IPS-18a (cell line): ENCODE data around the gene HNRNPA0.

Experiments
- H3K27ac ChIP-seq: one replicate; pipeline ENCODE4 v1.5.1; 2013; ENCODE audit warnings: low read length
- H3K27me3 ChIP-seq: one replicate; pipeline ENCODE4 v1.6.1; 2013; ENCODE audit warnings: mild to moderate bottlenecking, low read length; ENCODE audit not compliant: control insufficient read depth, insufficient read depth
- H3K36me3 ChIP-seq: one replicate; pipeline ENCODE4 v1.6.1; 2013; ENCODE audit warnings: low read depth, low read length; ENCODE audit not compliant: control insufficient read depth
- H3K4me1 ChIP-seq: one replicate; pipeline ENCODE4 v1.6.1; 2013; ENCODE audit warnings: low read depth, low read length; ENCODE audit not compliant: control insufficient read depth
- H3K4me3 ChIP-seq: one replicate; pipeline ENCODE4 v1.5.1; 2013; ENCODE audit warnings: low read length
- H3K9ac ChIP-seq: one replicate; pipeline ENCODE4 v1.6.1; 2013; ENCODE audit warnings: mild to moderate bottlenecking, low read length, moderate library complexity
- H3K9me3 ChIP-seq: one replicate; pipeline ENCODE4 v1.6.1; 2013; ENCODE audit warnings: low read depth, low read length; ENCODE audit not compliant: control insufficient read depth

HNRNPA0 gene

GRCh38 chr5:137714946-137715345, 39.2 kb downstream of the HNRNPA0 start:
- H3K9me3 ChIP-seq: peaks cover 7% of the 10 kb centered on the region
- no peak overlapping the region for H3K4me3 ChIP-seq
- no peaks in the 10 kb centered on the region for H3K27me3 ChIP-seq
- H3K4me1 ChIP-seq: no peaks in the 10 kb centered on the region
- H3K9ac ChIP-seq: no peak overlapping the region
- H3K36me3 ChIP-seq: no peaks in the 10 kb centered on the region
- H3K27ac ChIP-seq: no peak overlapping the region

GRCh38 chr5:137714494-137714893, 39.7 kb downstream of the HNRNPA0 start:
- Histone ChIP-seq H3K4me3 (no peak overlapping the region), H3K27ac (no peak overlapping the region), H3K9me3 (peaks cover 7% of the 10 kb centered on the region), H3K27me3 (no peaks in the 10 kb centered on the region), H3K36me3 (no peaks in the 10 kb centered on the region), H3K4me1 (no peaks in the 10 kb centered on the region), H3K9ac (no peak overlapping the region)

- Histone ChIP-seq H3K4me3 (no peak overlapping the region), H3K9me3 (peaks cover 7% of the 10 kb centered on the region), H3K9ac (no peak overlapping the region), H3K4me1 (no peaks in the 10 kb centered on the region), H3K27me3 (no peaks in the 10 kb centered on the region), H3K27ac (no peak overlapping the region), H3K36me3 (no peaks in the 10 kb centered on the region)
These were observed 42.0 kb downstream of the HNRNPA0 start for GRCh38 chr5:137712139-137712667.

GRCh38 chr5:137710086-137710485, 44.1 kb downstream of the HNRNPA0 start:
- no peaks in the 10 kb centered on the region for H3K27me3 ChIP-seq
- H3K9ac ChIP-seq: no peak overlapping the region
- H3K4me1 ChIP-seq: no peaks in the 10 kb centered on the region
- no peaks in the 10 kb centered on the region for H3K36me3 ChIP-seq
- no peak overlapping the region for H3K27ac ChIP-seq
- H3K9me3 ChIP-seq: peaks cover 7% of the 10 kb centered on the region
- no peak overlapping the region for H3K4me3 ChIP-seq

GRCh38 chr5:137708796-137709559, 45.2 kb downstream of the HNRNPA0 start:
- Histone ChIP-seq H3K4me3 (no peak overlapping the region), H3K36me3 (no peaks in the 10 kb centered on the region), H3K9me3 (peaks cover 7% of the 10 kb centered on the region), H3K27ac (no peak overlapping the region), H3K4me1 (no peaks in the 10 kb centered on the region), H3K9ac (no peak overlapping the region), H3K27me3 (no peaks in the 10 kb centered on the region)

GRCh38 chr5:137708062-137708461, 46.1 kb downstream of the HNRNPA0 start:
- no peaks in the 10 kb centered on the region for H3K4me1 ChIP-seq
- H3K9ac ChIP-seq: no peak overlapping the region
- H3K4me3 ChIP-seq: no peak overlapping the region
- peaks cover 2% of the 10 kb centered on the region for H3K9me3 ChIP-seq
- no peaks in the 10 kb centered on the region for H3K36me3 ChIP-seq
- H3K27me3 ChIP-seq: no peaks in the 10 kb centered on the region
- H3K27ac ChIP-seq: no peak overlapping the region

GRCh38 chr5:137706841-137707240, 47.3 kb downstream of the HNRNPA0 start:
- H3K36me3 ChIP-seq: no peaks in the 10 kb centered on the region
- H3K4me3 ChIP-seq: no peak overlapping the region
- H3K27ac ChIP-seq: no peak overlapping the region
- H3K9me3 ChIP-seq: no peaks in the 10 kb centered on the region
- no peaks in the 10 kb centered on the region for H3K27me3 ChIP-seq
- no peaks in the 10 kb centered on the region for H3K4me1 ChIP-seq
- H3K9ac ChIP-seq: no peak overlapping the region

GRCh38 chr5:137705106-137705505, 49.1 kb downstream of the HNRNPA0 start:
- Histone ChIP-seq H3K27me3 (no peaks in the 10 kb centered on the region), H3K9ac (no peak overlapping the region), H3K4me3 (no peak overlapping the region)

GRCh38 chr5:137703565-137703964, 50.6 kb downstream of the HNRNPA0 start:
- Histone ChIP-seq H3K4me1 (no peaks in the 10 kb centered on the region), H3K9ac (no peak overlapping the region), H3K36me3 (no peaks in the 10 kb centered on the region), H3K27me3 (no peaks in the 10 kb centered on the region), H3K4me3 (no peak overlapping the region), H3K27ac (no peak overlapping the region), H3K9me3 (no peaks in the 10 kb centered on the region)

More at GRCh38 chr5:137705106-137705505, 49.1 kb downstream of the HNRNPA0 start:
- H3K4me1 ChIP-seq: no peaks in the 10 kb centered on the region
- no peaks in the 10 kb centered on the region for H3K9me3 ChIP-seq
- H3K27ac ChIP-seq: no peak overlapping the region
- H3K36me3 ChIP-seq: no peaks in the 10 kb centered on the region

GRCh38 chr5:137700282-137700680, 53.9 kb downstream of the HNRNPA0 start:
- Histone ChIP-seq H3K9ac (no peak overlapping the region), H3K27me3 (no peaks in the 10 kb centered on the region), H3K4me3 (no peak overlapping the region), H3K4me1 (no peaks in the 10 kb centered on the region), H3K27ac (no peak overlapping the region), H3K36me3 (peaks cover 10% of the 10 kb centered on the region), H3K9me3 (no peaks in the 10 kb centered on the region)

- no peak overlapping the region for H3K4me3 ChIP-seq
- peaks cover 10% of the 10 kb centered on the region for H3K36me3 ChIP-seq
- no peak overlapping the region for H3K9ac ChIP-seq
- H3K27me3 ChIP-seq: no peaks in the 10 kb centered on the region
- H3K27ac ChIP-seq: no peak overlapping the region
- no peaks in the 10 kb centered on the region for H3K4me1 ChIP-seq
- no peaks in the 10 kb centered on the region for H3K9me3 ChIP-seq
These were observed 54.6 kb downstream of the HNRNPA0 start for GRCh38 chr5:137699336-137700281.
